HepG2 (cell line): Measurements from ENCODE around the gene HSPA1B. TPM values are rescaled to one million over a fixed set of nuclear protein-coding genes. Genes with fewer than 3 reads are reported as not detected.

ENCODE experiments used
- AGO2 ChIP-seq: fragments of 200-400 bp; formaldehyde crosslinking; optimal IDR thresholded peaks from 2 replicates; pipeline ENCODE3; 2017; ENCODE audit warnings: mild to moderate bottlenecking, low read depth, low read length, moderate library complexity
- ATF5 ChIP-seq: sonication (generic); formaldehyde crosslinking; IDR thresholded peaks from 2 replicates; pipeline ENCODE4 v1.4.0; 2020; ENCODE audit warnings: mild to moderate bottlenecking, low read depth, missing genetic modification reagents
- DZIP1 ChIP-seq: sonication (generic); formaldehyde crosslinking; IDR thresholded peaks from 2 replicates; pipeline ENCODE4 v1.5.0; 2020; ENCODE audit warnings: mild to moderate bottlenecking, missing genetic modification reagents
- HOXA3 ChIP-seq: sonication (generic); formaldehyde crosslinking; IDR thresholded peaks from 2 replicates; pipeline ENCODE4 v1.5.0; 2020; ENCODE audit warnings: missing genetic modification reagents
- MEIS1 ChIP-seq: sonication (generic); formaldehyde crosslinking; IDR thresholded peaks from 2 replicates; pipeline ENCODE4 v1.9.0; 2021; ENCODE audit warnings: mild to moderate bottlenecking, missing genetic modification reagents, moderate library complexity, borderline replicate concordance
- MXD4 ChIP-seq: IDR thresholded peaks from 2 replicates; pipeline ENCODE4 v1.6.1; 2016; ENCODE audit warnings: mild to moderate bottlenecking, missing biosample characterization, missing genetic modification reagents
- NFE2 ChIP-seq: sonication (generic); formaldehyde crosslinking; IDR thresholded peaks from 2 replicates; pipeline ENCODE4 v1.4.0; 2020; ENCODE audit warnings: missing genetic modification reagents
- NFYC ChIP-seq: IDR thresholded peaks from 2 replicates; pipeline ENCODE4 v1.6.1; 2016; ENCODE audit warnings: missing genetic modification reagents, missing compliant biosample characterization
- SOX5 ChIP-seq: IDR thresholded peaks from 2 replicates; pipeline ENCODE4 v1.6.1; 2016; ENCODE audit warnings: borderline replicate concordance
- STAT5B ChIP-seq: sonication (generic); formaldehyde crosslinking; IDR thresholded peaks from 2 replicates; pipeline ENCODE4 v1.4.0; 2020; ENCODE audit warnings: missing genetic modification reagents
- TARDBP ChIP-seq: sonication (generic); formaldehyde crosslinking; IDR thresholded peaks from 2 replicates; pipeline ENCODE4 v1.8.0; 2022; ENCODE audit warnings: mild to moderate bottlenecking, missing genetic modification reagents
- ZBTB8A ChIP-seq: sonication (generic); formaldehyde crosslinking; IDR thresholded peaks from 2 replicates; pipeline ENCODE4 v1.4.0; 2020; ENCODE audit warnings: mild to moderate bottlenecking, low read depth, missing genetic modification reagents, borderline replicate concordance
- ZFX ChIP-seq: sonication (generic); formaldehyde crosslinking; IDR thresholded peaks from 2 replicates; pipeline ENCODE4 v1.4.0; 2020; ENCODE audit warnings: mild to moderate bottlenecking, low read depth, missing genetic modification reagents, moderate library complexity
- ZNF3 ChIP-seq: IDR thresholded peaks from 2 replicates; pipeline ENCODE4 v1.7.0; 2017; ENCODE audit warnings: inconsistent platforms
- ZNF468 ChIP-seq: sonication (generic); formaldehyde crosslinking; IDR thresholded peaks from 2 replicates; pipeline ENCODE4 v1.8.0; 2022; ENCODE audit warnings: mild to moderate bottlenecking, moderate library complexity, missing genetic modification reagents
- ZNF510 ChIP-seq: sonication (generic); formaldehyde crosslinking; IDR thresholded peaks from 2 replicates; pipeline ENCODE4 v1.4.0; 2020; ENCODE audit warnings: low read depth, mild to moderate bottlenecking, missing genetic modification reagents
- ZNF512 ChIP-seq: sonication (generic); formaldehyde crosslinking; IDR thresholded peaks from 2 replicates; pipeline ENCODE4 v1.4.0; 2020; ENCODE audit warnings: mild to moderate bottlenecking, missing genetic modification reagents
- ZNF691 ChIP-seq: sonication (generic); formaldehyde crosslinking; IDR thresholded peaks from 2 replicates; pipeline ENCODE4 v1.4.0; 2020; ENCODE audit warnings: missing genetic modification reagents, low read depth, mild to moderate bottlenecking, borderline replicate concordance
- ZSCAN5A ChIP-seq: sonication (generic); formaldehyde crosslinking; IDR thresholded peaks from 2 replicates; pipeline ENCODE4 v1.8.0; 2022; ENCODE audit warnings: mild to moderate bottlenecking, missing genetic modification reagents, borderline replicate concordance
- polyA plus RNA-seq, 8 experiments: library from polyadenylated mRNA; depleted of rRNA in 3 of 8; stranded (reverse) in 7 of 8; unstranded in 1 of 8; fragments of >200 nt; fragmentation: Illumina TruSeq in 4 of 8; extraction: Trizol in 4 of 8; gene quantifications; 2 replicates each; pipeline versions ENCODE4 v1.2.1 to v1.2.3, GENCODE V29; 2011 to 2016; ENCODE audit warnings: low read depth in 4 of 8, missing spikeins in 1 of 8, mixed read lengths in 1 of 8; ENCODE audit not compliant: insufficient read depth in 1 of 8
- total RNA-seq, 5 experiments: library from RNA; depleted of rRNA; stranded (reverse); fragments of >200 nt; fragmentation: Illumina TruSeq; extraction: Trizol; gene quantifications; 2 replicates each; pipeline ENCODE4 v1.2.3, GENCODE V29; 2016; ENCODE audit warnings: low read depth in 1 of 5

Gene HSPA1B
- total and polyA plus RNA-seq, 2 of the 13 experiments (the other 11 are each of a cell fraction or from before 2014, with no cell fraction given): 26.0 to 186 TPM

- no peak for TF ChIP-seq ZNF512 (CRISPR knock-in tag)
- TF ChIP-seq NFE2 (CRISPR knock-in tag): no peak
- TF ChIP-seq DZIP1 (CRISPR knock-in tag): no peak
- TF ChIP-seq ZNF3 (CRISPR knock-in tag): no peak
- TF ChIP-seq MEIS1 (CRISPR knock-in tag): 0 out of 2 replicates have a peak, but pooled peaks have one; percentile 59
- 0 out of 2 replicates have a peak, but pooled peaks have one; percentile 13 for TF ChIP-seq ZBTB8A
- 0 out of 2 replicates have a peak, but pooled peaks have one; percentile 21 for TF ChIP-seq TARDBP (CRISPR knock-in tag)
- TF ChIP-seq ZFX (CRISPR knock-in tag): peak; percentile 35; the same call in 1 of the 2 replicates
- TF ChIP-seq ATF5 (CRISPR knock-in tag): 0 out of 2 replicates have a peak, but pooled peaks have one; percentile 53
- TF ChIP-seq ZNF510: 0 out of 2 replicates have a peak, but pooled peaks have one; percentile 36
- TF ChIP-seq ZNF691 (CRISPR knock-in tag): 0 out of 2 replicates have a peak, but pooled peaks have one; percentile 36
- TF ChIP-seq NFYC (CRISPR knock-in tag): 0 out of 2 replicates have a peak, but pooled peaks have one; percentile 4
- peak; percentile 33 for TF ChIP-seq AGO2
- TF ChIP-seq MXD4 (CRISPR knock-in tag): no peak
- no peak for TF ChIP-seq STAT5B (CRISPR knock-in tag)
- 0 out of 2 replicates have a peak, but pooled peaks have one; percentile 9 for TF ChIP-seq ZSCAN5A (CRISPR knock-in tag)
- TF ChIP-seq ZNF468: no peak
- TF ChIP-seq SOX5 (CRISPR knock-in tag): 0 out of 2 replicates have a peak, but pooled peaks have one; percentile 12
- 0 out of 2 replicates have a peak, but pooled peaks have one; percentile 4 for TF ChIP-seq HOXA3 (CRISPR knock-in tag)
These were observed 10.0 kb downstream of the HSPA1B start (continued) for GRCh38 chr6:31837369-31838113.
